NCI-H1694 treated with DMSO at 0.1 percent for 48 hours (cell line): ENCODE data around the gene RIPK1.
A peak's percentile ranks its signal among the peaks of the same experiment; 100 is the strongest.
"Not testable (repeated sequence)": the region's sequence is repeated elsewhere in the genome, so short reads cannot be mapped to it uniquely, and the experiment has no call there.

ENCODE experiments used
- DNase-seq: peaks from one replicate; lab custom pipeline; 2025; lab: John Stamatoyannopoulos, UW

RIPK1 gene

DNA sequence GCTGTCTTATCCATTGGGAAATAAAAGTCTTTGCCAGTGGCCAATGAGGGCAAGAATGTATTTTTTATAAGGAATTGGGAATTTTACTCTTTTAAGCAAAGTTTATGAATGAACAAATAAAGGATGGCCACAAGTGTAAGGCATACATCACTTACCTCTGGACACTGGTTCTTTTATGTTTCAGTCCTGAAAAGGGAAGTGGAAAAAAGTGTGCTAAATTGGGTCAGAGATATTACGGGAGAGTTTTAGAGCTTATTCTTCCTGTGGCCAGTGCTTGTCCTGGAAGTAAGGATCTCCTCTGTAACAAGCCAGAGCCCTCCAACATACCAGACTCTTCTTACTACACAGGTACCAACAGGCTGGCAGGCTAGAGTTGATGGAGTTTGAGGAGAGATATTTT is 22.5 kb upstream of the RIPK1 start:
- no peak for DNase-seq

DNA sequence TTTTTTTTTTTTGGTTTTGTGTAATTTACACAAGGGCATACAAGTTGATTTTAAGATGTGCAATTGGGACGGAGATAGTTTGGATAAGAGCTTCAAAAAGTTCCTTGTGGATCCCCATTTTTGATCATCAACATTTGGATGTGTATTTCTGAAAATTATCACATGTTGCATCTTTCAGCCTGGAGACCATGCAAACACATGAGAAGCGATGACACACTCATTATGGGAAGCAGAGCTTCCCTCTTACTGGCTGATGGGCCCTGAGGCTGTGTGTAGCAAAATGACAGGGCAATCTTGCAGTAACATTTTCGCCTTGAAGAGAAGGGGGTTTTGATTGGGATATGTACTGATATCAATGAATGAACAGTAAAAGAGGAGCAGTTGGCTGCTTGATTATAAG is 22.0 kb upstream of the RIPK1 start:
- DNase-seq: no peak

DNA sequence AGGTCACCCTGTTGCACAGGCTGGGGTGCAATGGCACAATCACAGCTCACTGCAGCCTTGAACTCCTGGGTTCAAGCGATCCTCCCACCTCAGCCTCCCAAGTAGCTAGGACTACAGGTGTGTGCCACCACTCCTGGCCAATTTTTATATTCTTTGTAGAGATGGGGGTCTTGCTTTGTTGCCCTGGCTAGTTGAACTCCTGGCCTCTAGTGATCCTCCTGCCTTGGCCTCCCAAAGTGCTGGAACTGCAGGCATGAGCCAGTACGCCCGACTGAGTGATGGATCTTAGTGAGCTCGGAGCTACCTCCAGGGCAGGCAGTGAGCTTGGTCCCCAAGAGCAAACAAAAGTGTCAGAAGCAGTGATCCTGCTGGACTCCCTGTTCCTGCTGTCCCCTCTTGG is 20.3 kb upstream of the RIPK1 start:
- not testable (repeated sequence) for DNase-seq

DNA sequence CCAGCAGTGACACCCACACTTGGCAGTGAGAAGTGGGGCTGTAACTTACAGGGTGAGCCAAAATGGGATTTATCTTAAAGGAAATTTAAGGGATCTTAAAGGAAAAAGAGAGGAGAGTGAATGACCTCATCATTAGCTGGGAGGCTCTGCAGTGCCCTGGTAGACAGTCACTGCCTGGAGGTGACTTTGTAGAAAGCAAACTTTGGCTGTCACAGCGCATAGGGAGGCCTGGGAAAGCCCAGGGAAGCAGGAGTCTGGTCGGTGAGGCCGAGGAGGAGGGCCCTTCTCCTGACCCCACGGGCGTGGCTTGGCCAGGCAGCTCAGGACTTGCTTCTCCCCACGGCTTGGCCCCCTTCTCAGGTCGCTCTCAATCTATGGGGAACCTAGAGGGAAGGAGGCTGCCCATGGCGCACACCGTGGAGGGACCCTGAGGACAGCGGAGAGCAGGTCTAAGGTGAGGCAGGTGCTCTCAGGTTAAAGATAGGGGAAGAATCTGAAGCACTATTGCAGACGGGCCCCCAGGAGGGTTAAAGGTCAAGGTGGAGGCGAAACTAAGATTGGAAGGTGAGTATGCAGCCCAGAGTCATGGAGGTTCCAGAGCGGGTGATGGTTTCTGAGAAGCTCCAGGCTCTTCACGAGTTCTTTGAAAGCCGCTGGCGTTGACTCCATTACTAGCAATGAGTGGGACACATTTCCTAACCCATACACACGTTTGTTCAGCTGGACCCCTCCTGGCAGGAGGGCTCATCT is 15.6 kb upstream of the RIPK1 start:
- no peak for DNase-seq

DNA sequence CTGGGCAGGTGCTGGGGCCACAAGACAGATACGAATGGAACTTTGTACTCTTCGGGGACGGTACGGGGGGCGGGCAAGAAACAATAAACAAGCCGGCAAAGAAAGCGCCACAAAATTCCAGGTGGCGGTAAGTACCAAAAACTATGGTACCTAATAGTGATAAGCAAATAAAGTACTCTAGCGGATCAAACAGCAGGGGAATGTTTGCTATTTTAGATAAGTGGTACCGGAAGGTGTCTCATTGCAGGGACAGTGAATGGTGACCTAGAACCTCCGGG is 15.1 kb upstream of the RIPK1 start:
- no peak for DNase-seq

DNA sequence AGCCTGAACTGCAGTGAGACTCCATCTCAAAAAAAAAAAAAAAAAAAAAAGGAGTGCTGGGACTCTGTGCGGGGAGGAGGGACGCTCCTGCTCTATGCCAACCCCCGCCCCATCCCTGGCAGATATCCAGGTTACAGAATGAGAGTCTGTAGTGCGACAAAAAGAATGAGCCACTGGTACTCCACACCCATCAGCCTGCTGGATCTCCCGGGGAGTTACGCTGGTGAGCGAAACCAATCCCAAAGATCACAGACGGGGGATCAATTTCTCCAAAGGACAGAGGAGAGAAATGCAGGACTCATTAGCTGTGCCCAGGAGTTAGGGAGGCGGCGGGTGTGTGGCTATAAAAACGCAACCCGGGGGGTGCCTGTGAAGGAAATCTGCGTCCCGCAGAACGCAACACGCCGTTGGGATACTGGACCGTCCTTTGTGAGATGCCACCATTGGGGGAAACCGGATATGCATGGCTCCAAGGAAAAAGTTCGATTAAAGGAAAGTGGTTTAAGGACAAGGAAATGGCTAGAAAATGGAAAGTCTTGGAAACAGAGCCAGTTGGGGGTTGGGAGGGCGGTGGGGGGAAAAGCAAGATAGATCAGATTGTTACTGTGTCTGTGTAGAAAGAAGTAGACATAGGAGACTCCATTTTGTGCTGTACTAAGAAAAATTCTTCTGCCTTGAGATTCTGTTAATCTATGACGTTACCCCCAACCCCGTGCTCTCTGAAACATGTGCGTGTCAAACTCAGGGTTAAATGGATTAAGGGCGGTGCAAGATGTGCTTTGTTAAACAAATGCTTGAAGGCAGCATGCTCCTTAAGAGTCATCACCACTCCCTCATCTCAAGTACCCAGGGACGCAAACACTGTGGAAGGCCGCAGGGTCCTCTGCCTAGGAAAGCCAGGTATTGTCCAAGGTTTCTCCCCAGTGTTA is 13.8 kb upstream of the RIPK1 start:
- DNase-seq: not testable (repeated sequence)

DNA sequence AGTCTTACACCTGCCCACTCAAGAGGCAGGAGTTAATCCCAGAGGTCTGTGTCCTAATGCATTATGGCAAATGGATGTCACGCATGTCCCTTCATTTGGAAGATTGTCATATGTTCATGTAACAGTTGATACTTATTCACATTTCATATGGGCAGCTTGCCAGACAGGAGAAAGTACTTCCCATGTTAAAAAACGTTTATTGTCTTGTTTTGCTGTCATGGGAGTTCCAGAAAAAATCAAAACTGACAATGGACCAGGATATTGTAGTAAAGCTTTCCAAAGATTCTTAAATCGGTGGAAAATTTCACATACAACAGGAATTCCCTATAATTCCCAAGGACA is 13.2 kb upstream of the RIPK1 start:
- not testable (repeated sequence) for DNase-seq

DNA sequence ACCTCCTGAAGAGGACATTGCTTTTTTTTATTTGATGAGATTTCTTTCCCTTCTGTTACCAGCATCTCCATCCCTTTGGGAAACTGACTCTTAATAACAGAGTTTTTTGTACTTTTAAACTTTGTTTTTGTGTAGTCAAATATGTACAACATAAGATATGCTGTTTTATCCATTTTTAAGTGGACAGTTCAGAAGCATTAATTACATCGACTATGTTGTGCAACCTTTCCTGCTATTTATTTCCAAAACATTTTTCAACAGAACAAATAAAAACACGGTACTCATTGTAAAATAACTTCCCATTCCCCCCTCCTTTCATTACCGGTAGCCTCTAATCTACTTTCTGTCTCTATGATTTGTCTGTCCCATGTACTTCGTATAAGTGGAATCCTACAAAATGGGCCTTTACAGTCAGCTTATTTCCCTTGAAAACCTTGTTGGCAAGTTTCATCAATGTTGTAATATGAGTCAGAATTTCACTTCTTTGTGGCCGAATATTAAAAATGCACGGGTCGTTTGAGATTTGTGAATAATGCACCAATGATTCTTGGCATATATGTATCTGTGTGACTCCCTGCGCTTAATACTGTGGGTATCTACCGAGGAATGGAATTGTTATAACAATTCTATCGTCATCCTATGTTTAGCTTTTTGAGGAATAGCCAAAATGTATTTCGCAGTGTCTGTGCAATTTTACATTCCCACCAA is 11.1 kb upstream of the RIPK1 start:
- DNase-seq: no peak

DNA sequence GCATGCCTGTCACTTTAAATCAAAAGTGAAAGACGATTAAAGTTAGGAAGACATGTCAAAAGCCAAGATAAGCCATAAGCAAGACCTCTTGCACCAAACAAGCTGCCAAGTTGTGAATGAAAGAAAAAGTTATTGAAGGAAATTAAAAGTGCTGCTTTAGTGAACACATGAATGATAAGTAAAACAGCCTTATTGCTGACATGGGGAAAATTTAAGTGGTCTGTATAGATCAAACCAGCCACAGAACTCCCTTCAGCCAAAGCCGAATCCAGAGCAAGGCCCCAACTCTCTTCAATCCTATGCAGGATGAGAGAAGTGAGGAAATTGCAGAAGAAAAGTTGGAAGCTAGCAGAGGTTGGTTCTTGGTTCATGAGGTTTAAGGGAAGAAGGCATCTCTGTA is 9.3 kb upstream of the RIPK1 start:
- no peak for DNase-seq

DNA sequence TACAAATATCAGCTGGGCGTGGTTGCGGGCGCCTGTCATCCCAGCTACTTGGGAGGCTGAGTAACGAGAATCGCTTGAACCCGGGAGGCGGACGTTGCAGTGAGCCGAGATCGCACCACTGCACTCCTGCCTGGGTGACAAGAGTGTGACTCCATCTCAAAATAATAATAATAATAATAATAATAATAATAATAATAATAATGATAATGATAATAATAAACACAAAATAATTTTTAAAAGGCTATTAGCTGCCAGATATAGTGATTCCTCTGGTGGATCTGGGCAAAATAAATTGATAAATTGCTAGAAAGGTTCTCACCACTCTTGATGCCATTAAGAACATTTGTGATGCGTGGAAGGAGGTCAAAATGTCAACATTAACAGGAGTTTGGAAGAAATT is 8.2 kb upstream of the RIPK1 start:
- DNase-seq: not testable (repeated sequence)

DNA sequence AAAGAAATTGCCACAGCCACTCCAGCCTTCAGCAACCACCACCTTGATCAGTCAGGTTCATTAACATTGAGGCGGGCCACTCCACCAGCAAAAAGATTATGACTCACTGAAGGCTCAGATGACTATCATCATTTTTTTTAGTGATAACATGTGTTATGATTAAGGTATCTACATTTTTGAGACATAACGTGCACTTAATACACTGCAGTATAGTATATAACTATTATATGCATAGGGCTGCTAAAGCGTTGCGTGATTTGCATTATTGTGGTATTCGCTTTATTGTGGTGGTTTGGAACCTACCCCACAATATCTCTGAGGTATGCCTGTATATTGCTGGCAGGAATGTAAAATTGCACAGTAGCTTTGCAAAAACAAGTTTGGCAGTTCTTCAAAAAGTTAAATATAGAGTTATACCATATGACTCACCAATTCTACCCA is 6.8 kb upstream of the RIPK1 start:
- DNase-seq: no peak

DNA sequence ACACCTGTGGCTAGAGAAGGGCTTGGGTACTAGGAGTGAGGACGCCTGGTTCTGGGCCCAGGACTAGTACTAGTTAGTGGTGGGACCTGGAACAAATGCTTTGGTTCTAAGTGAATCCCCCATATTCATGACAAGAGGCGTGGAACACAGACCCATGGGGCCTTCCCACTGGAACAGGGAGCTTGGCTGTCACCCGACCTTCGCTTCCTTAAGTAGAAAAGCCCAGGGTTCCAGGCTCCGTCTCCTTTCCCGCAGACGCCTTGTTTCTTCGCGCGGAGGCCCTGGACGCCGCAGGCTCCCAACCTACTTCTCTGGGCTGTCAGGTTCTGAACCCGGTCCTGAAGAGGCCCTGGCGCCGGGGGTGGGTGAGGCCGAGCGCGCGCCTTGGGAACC is 5.0 kb upstream of the RIPK1 start:
- not testable (repeated sequence) for DNase-seq

DNA sequence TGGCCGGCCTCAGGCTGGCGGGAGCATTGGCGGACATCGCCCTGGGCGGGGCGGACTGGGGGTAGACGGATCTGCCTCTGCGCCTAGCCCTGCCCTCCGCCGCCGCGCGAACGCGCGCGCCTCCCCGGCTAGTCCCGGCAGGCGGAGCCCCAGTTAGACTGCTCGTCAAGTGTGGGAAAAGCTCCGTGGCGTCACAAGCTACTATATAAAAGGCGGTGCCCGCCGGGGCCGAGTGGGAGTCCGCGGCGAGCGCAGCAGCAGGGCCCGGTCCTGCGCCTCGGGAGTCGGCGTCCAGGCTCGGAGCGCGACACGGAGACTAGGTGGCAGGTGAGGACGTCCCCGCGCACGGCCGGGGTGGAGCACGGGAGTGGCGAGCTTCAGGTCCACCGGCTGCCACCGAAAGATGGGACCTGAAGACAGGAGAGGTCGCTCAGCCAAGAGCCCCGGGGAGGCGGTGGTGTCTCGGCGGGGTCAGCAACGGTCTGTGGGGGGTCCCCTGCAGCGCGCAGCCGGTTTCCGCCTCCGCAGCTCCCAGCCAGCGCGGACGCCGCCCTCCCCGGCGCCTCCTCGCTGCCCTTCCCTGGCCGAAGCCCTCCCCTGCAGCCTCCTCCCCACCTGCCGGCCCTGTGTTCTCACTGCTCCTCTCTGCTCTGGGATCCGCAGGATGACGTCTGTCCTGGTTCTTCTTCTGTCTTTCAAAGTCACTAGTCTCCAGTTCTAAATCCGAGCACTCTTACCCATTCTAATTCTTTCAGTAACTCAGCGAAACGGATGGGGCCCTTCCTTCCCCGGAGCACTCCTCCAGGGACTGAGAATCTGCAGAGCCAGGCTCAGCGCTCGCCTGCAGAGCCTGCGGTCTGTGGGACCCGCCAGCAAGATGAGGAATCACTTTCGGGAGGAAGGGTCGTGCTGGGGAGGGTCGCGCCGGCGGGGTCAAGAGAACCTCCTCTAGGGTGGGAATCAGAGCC is 4.3 kb upstream of the RIPK1 start:
- DNase-seq: peak; percentile 51

DNA sequence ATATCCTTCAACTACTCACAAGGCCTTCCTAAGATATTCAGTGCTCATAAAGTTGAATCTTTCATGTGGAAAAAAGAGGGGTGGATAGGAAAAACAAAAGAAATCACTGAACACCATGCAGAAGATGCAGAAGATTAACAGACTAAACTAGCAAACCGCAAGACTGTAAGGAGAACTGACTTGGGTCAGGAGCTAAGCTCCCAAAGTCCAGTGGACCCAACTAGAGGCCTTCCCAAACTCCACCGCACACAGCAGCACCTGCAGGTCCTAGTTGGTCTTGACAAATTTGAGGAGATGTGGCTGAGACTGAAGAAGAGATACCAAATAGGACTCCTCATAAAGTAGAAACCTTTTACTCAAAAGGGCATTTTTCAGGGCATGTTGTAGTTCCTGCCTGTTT is 3.3 kb downstream of the RIPK1 start:
- DNase-seq: no peak

DNA sequence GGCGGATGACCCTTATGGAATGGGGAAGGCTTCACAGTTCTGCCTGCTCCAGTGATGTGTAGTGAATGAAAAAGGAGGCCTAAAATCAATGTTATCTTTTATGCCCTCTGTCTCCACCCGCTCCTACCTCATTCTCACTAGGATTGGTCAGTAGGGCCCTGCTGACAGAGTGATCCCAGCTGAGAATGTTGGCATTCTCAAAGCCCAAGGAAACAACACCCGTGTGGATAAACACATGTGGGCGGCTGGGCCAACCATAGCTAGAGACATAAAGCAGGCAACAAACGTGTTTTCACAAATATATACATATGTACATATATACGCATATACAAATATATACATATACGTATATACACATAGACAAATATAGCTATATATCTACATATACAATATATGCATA is 4.5 kb downstream of the RIPK1 start:
- DNase-seq: no peak

DNA sequence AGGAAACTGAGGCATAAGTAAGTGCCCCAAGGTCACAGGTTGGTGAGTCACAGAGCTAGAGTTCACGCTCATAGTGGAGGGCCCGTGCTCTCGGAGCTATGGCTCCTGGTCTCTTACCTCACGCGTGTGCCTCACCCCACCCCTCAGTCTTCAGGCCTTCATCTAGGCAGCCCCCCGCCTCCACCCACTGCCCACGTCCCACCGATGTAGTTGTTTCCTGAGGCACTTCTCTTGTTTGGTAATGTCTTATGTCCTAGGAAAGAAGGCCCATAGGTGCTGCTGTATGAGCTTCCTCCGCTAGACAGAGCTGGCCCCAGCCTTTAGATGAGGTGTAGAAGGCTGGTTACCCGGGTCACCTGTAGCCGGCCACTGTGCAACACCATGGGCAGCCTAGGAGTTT is 5.1 kb downstream of the RIPK1 start:
- DNase-seq: no peak

DNA sequence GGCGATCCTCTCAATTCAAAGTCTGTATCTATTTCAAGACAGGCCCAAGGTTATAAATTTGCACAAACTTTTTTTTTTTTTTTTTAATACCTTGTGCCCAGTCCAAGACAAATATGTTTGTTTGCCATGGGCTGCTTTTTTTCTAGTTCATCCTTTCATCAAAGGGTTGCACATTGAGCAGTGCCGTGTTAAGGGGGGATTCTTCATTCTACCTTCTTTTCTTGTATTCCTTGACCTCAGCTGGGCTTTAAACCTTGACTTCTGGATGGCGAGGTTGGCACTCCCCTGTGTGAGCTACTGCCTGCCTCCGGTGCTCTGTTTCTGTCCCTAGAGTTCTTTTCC is 7.4 kb downstream of the RIPK1 start:
- DNase-seq: no peak

DNA sequence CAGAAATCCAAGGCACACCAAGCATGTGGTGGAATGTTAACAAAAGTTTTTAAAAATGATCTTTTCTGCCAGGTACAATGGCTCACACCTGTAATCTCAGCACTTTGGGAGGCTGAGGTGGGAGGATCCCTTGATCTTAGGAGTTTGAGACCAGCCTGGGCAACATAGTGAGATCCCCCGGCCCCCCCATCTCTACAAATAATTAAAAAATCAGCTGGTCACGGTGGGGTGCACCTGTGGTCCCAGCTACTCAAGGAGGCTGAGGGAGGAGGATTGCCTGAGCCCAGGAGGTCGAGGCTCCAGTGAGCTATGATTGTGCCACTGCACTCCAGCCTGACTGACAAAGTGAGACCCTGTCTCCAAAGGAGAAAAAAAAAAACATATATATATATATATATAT is 8.0 kb downstream of the RIPK1 start:
- DNase-seq: no peak

DNA sequence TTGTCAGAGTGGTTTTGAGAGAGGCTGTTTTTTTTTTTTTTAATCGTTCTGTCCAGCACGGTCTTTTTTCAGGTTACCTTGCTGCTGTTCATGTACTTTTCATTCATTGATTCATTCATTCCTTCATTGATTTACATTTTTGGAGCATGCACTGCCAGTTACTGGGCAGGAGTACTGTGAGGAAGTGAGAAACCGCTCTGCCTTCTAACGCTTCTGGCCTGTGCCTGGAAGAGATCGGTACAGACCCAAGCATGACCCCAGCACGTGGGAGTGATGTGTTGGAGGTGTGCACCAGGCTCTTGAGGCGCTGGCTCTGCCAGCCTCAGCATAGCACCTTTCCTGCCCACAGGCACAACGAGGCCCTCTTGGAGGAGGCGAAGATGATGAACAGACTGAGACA is 9.1 kb downstream of the RIPK1 start:
- no peak for DNase-seq

DNA sequence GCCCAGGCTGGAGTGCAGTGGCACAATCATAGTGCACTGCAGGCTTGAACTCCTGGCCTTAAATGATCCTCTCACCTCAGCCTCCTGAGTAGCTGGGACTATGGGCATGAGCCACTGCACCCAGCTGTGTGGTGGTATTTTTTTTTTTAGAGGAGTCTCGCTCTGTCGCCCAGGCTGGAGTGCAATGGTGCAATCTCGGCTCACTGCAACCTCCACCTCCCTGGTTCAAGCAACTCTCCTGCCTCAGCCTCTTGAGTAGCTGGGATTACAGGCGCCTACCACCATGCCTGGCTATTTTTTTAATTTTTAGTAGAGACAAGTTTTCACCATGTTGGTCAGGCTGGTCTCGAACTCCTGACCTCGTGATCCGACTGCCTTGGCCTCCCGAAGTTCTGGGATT is 10.7 kb downstream of the RIPK1 start:
- DNase-seq: not testable (repeated sequence)

DNA sequence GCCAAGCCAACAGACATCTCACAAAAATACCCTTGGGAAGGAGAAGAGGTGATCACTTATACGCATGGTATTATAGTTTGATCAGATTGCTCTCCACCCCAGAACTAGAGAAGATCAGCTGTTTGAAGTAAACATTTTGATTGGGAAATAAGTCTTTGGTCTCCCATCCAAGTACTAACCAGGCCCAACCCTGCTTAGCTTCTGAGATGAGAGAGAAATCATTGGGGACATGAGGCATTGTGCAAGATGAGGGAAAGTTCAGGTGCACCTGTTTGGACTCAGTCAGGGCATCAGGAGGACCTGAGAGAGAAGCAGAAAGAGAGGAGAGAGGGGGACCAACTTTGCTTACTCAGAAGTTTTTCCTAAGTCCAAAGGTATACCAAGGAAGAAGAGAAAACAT is 11.4 kb downstream of the RIPK1 start:
- no peak for DNase-seq

DNA sequence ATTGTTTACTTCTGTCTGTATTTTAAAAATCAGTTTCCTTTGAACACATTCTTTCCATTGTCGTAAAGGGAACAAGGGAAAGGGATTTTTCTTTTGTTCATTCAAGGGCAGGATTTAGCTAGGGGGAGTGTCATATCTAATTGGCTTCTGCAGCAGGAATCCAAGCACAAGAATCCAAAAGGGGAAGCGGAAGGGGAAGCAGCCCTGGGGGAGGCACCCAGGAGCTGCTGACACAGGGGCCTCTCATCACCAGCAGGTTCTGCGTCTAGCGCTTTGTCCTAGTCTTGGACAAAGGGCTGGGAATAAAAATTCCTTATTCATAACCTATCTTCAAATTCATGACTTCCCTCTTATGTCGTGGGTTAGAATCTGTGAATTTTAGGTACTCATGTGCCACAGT is 13.7 kb downstream of the RIPK1 start:
- no peak for DNase-seq
